HG03442 (cell line): ENCODE measurements around the gene CSRNP2.
"Not testable (repeated sequence)": the region's sequence is repeated elsewhere in the genome, so short reads cannot be mapped to it uniquely, and the experiment has no call there.

ENCODE experiments used
- ATAC-seq: cut with Tn5 transposase; IDR thresholded peaks from one replicate; pipeline ENCODE4 v1.9.1; 2021; ENCODE audit warnings: mild to moderate bottlenecking, moderate library complexity; ENCODE audit not compliant: unreplicated experiment

CSRNP2 gene

DNA sequence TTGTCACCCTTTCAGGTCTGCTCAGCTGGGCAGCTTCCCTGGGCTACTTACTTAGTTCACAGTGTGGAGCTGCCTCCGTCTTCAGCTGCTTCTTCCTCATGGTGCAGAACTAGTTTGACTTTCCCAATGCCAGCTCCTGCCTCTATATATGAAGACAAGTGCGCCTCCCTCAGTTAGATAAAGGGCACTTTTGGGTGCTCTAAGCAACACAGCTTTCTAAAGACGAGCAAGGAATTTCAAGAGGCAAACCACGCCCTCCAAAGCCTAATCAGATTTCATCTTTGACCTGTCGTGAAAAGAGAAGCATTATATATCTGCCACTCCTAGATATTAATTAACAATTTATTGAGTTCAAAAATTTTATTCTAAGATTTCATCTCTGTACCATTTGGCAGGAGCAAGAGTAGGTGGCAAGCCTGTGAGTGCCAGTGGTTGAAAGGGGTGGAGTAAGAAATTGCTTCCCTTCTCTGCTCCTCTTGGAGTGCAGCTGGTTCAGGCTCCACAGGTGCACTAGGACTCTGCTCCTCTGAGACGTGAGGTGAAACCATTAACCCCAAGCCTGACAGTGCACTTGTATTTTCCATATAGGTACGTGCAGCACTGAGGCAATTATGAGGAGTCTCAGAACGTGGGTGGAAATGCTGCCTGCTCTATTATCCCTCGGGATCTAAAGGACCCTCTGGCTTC, 55.1 kb downstream of the CSRNP2 start:
- ATAC-seq = no peak

DNA sequence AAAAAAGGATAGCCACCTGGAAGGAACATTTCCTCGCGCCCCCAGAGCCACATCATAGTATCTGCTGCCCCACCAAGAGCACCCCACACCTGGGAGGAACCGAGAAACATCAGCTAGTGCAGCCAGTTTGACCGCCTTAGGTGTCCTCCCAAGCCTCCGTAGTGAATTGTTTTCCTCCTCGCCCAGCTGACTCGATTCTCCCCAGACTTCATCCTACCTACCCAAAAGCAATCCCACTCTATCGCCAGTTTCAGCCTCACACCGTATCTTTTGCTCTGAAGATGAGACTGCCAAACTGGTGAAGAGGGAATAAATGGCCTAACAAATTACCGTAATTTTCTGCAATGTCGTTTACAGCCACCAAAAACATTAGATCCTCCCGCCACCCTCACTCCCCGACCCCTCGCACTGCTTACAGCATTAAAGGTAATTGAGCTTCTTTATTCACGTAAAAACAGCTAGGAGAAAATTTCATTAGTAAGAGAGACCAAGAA, 56.0 kb downstream of the CSRNP2 start:
- ATAC-seq = no peak

DNA sequence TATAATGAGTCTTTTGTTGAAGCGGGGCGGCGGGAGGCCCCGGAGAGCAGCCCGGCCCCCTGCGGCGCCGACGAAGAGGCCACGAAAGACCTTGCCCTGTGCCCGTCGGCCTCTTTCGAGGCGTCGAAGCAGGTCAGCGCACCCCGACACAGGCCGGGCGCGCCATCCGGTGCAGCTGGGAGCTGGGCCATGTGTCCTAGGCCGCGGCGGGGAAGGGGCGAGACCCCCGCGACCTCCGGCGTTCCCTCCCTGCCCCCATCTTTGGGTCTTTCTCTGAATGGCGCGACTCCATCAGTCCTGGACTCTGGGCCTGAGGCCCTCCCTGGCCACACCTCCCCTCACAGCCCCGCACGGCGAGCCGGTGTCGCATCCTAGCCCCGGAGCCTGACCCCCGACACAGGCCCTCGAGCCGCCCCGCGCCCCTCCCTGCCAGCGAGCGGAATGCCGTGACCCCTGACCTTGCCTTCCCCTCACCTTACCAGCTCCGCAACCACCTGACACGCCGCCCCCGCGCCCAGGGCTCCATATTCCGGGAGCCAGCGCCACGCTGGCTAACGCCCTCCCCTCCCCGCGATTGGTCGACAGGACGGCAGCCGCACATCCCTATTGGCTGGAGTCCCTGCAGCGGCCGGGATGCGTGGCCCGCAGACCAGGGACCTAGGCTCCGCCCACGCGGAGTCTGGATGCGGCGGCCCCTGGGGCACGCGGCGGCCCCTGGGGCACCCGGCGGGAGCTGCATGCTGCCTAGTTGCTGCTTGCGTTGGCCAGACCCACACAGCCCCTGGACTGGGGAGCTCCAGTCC, 57.4 kb downstream of the CSRNP2 start, which contains the start of gene SLC11A2:
Gene SLC11A2 (minus strand): TSS at position 549 of the 803 bp plus-strand sequence. CDS start 15,656 bp downstream, outside the sequence.
- peak; percentile 87 for ATAC-seq

DNA sequence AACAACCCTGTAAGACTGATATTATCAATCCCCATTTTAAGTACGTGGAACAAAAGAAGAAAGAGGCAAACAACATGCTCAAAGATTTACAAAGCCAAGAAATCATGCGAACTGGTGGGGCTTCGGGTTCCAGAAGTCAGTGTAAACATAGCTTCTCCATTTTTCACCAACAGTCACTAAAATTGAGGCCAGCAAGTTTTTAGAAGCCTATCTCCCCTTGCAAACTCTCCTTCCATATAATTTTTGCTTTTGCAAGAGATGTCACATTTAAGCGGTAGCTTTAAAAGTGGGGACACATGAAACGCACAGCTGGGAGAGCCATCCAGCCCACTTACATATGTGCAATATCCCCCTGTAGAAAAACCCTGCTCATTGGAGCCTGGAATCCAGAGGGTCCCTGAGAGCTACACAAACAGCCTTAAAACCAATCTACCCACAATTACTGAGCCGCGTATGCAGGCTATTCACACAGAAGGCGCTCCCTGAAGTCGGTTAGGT, 58.0 kb downstream of the CSRNP2 start:
- ATAC-seq = no peak

DNA sequence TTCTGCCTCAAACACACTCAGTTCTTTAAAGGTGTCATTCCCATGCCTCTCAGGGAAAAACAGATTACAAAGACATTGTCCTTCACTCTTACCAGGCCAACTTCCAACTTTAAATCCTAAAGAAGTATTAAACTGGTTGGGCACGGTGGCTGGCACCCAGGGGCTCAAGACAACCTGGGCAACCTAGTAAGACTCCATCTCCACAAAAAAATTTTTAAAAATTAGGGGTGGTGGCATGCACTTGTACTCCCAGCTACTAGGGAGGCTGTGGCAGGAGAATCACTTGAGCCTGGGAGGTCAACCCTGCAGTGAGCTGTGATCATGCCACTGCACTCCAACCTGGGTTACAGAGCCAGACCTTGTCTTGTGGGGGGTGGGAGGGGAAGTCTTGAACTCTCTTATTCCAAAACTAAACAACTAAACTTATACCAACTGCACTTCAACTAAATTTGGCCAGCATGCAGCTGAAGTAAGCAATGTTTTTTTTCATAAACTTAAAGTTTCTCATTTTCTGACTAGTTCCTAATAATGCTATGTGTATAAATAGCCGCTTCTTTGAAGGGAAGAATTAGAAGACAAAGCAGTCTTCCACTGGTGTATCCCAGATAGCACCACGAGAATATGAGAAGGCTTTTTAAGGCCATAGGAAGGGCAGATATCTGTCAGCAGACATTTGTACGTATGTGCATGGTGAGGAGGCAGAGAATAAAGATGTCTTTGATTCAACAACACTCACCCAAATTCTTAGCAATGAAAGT, 59.6 kb downstream of the CSRNP2 start:
- no peak for ATAC-seq

DNA sequence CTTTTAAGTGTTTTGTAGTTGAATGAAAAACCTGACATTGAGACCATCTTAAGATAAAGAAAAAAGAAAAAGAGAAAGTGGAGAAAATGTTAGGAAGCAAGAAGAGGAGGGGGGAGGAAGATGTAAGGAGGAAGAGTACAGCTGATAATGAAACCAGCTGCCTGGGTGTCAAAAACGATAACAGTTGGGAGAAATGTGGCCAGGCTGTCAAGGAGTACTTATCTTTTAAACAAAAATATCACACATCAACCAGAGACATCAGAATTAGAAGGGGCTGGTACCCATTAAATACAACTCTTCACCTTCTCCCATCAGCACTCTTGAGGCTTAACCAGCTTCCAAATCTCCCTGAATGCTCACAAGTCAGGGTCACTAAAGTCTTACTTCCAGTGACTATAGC, 61.7 kb downstream of the CSRNP2 start:
- no peak for ATAC-seq

DNA sequence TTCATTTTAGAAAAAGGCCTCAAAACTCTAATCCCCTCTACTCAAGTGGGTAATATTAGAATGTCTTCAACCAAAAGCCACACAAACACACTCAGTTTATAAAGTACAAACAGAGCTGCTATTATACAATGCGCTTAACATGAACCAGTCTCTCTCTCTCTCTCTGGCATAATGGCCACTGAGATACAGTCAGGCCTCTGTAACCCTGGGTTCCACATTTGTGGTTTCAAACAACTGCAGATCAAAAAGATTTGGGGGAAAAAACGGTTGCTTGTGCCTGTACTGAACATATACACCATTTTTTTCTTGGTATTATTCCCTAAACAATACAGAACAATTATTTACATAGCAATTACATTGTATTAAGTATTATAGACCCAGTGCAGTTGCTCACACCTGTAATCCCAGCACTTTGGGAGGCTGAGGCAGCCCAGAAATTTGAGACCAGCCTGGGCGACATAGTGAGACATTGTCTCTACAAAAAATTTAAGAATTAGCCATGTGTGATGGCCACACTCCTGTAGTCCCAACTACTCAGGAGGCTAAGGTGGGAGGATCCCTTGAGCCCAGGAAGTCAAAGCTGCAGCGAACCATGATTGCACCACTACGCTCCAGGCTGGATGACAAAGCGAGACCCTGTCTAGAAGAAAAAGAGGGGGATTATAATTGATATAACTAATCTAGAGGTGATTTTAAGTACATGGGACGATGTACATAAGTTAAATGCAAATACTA, 62.8 kb downstream of the CSRNP2 start:
- ATAC-seq = no peak

DNA sequence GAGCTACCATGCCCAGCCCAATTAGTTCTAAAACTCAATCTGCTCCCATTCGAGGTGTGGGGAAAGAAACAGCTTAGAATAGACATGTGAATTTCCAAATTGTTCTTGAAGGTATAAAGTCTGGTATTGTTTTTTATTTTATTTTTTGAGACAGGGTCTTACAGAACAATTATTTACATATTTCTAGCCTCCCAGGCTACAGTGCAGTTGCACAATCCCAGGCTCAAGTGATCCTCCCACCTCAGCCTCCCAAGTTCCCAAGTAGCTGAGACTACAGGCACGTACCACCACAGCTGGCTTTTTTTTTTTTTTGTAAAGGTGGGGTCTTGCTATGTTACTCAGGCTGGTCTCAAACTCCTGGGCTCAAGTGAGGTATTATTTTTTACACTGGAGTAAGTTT, 63.5 kb downstream of the CSRNP2 start:
- no peak for ATAC-seq

DNA sequence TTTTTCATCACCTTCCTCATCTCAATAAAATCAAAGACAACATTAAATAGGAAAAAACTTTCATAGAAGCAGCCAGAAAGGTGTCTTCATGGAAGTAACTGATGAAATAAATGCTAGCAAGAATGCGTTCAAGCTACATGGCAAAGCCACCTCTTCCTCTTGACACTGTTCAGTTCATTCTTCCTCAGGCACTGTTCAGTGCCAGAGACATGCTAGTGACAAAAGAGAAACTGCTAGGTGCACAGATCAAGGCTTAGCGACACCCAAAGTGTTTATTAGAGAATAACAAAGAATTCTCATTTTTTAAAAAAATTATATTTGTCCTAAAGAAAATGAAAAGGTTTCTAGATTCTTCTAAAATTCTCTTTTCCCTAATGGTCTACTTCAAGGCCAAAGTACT, 64.4 kb downstream of the CSRNP2 start:
- no peak for ATAC-seq

DNA sequence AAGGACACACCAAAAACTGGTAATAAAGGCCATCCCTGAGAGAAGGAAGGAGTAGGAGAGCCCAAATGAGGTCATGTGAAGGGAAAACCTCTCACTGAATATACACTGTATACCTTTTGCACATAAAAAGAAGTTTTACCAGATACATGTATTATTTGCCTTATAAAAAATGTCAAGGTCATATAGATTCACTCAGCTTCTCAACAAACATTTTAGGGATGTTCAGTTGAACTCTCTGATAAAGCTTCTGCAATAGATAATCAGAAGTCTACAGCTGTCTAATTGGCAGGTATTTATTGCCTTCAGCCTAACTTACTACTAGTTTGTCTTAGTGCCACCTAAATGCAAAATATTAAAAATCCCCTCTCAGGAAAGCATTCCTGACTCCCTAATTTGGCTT, 65.9 kb downstream of the CSRNP2 start:
- no peak for ATAC-seq

DNA sequence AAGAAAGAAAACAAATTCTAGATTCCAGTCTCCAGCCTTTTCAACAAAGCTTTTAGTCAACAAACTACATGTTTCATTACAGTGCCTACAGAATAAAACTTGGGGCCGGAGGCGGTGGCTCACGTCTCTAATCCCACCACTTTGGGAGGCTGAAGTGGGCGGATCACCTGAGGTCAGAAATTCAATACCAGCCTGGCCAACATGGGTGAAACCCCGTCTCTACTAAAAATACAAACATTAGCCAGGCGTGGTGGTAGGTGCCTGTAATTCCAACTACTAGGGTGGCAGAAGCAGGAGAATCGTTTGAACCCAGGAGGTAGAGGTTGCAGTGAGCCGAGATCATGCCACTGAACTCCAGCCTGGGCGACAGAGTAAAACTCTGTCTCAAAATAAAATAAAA, 68.9 kb downstream of the CSRNP2 start:
- ATAC-seq = not testable (repeated sequence)

DNA sequence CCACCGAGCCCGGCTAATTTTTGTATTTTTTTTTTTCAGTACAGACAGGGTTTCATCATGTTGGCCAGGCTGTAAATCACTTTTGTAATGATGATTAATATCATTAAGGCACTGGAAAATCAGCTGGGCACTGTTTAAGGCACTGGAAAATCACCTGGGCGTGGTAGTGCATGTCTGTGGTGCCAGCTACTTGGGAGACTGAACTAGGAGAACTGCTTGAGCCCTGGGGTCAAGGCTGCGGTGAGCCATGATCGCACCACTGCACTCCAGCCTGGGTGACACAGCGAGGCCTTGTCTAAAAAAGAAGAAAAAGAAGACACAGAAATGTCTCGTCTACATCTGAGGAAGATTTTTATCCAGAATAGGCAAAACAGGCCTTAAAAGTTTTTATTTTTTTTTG, 70.0 kb downstream of the CSRNP2 start:
- no peak for ATAC-seq

DNA sequence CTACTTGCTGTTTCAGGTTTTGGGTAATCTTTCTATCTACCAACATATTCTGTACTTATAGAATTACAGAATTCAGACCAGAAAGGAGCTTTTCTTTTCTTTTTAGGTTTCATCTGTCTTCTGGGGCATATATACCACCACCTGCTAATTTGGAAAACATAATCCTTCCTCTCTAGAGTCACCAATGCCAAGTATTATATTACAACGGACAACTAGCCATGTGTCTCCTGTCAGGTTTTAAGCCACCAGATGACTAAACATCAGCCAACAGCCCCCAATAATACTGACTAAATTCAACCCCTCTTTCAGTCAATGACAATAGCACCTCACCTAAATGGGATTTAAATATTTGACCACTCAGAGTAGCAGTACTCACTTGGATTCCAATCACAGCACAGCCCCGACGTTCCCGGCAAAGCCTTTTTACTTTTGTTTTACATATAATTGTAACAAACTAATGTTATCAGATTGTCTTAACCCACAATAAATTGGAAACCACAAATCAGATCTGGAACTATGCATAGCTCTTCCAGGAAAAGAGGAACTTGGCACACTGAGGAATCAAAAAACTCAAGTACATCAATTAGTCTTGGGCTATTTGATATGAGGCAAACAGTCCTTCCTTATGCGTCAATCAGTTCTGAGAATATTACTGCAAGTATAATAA, 70.7 kb downstream of the CSRNP2 start:
- ATAC-seq = no peak

DNA sequence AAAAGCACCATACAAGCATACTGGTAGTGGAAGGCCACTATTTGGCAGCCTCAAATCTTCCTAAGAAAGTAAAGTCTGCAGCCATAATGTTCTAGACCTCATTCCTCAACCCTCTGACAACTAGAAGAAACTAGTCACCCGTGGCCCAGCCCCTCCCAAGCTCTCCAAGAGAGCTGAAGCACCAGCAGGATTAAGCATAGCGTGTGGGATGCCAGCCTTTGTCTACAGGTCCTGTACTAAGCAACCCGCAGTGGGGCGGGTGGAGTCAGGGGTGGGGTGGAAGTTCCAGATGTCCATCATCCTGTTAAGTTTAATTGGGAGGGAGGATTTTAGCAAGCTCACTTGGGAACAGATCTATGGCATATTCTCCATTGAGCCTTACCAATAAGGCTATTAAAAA, 71.4 kb downstream of the CSRNP2 start:
- no peak for ATAC-seq
